SK-N-MC (cell line): ENCODE measurements around the gene ZNF622.

Experiments used
- EZH2 ChIP-seq: fragments of 200-600 bp; sonication (generic); IDR thresholded peaks from one replicate; pipeline ENCODE4 v1.6.1; 2017; ENCODE audit warnings: antibody characterized with exemption
- FOXP2 ChIP-seq: optimal IDR thresholded peaks from 2 replicates; pipeline ENCODE3; 2011; ENCODE audit warnings: mild to moderate bottlenecking, moderate library complexity; ENCODE audit not compliant: insufficient read depth; ENCODE audit errors: extremely low read length, control extremely low read depth
- POLR2AphosphoS5 ChIP-seq: IDR thresholded peaks from 2 replicates; pipeline ENCODE4 v1.6.1; 2012; ENCODE audit warnings: mild to moderate bottlenecking, low read depth, low read length, borderline replicate concordance

DNA sequence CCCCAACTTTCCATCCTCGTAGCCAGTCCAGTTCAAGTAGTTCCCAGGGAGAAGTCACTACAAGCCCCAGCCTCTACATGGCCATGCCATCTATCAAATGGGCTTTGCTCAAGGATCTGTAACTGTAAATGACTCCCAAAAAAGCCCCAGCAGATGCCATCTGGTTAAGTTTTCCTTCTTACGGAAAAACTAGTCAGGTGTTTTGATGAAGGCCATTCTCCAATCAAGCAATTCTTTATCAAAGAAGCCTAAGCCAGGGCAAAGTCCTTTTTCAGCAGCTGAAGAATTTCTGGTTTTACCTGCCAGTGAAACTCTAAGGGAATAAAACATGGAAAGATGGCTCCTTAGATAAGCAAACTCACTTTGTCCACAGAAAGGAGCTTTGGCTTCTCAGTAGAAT is 21.9 kb upstream of the ZNF622 start:
- TF ChIP-seq EZH2 (no peak), POLR2AphosphoS5 (no peak), FOXP2 (no peak)
